HL-60 (cell line): ENCODE results near the gene PHIP.

ENCODE experiments used
- CTCF ChIP-seq: IDR thresholded peaks from one replicate; pipeline ENCODE4 v1.5.1; 2011; ENCODE audit warnings: low read length, control low read depth, inconsistent platforms; ENCODE audit not compliant: insufficient read depth
- GABPA ChIP-seq: IDR thresholded peaks from 2 replicates; pipeline ENCODE4 v1.6.1; 2012; ENCODE audit warnings: low read depth

- TF ChIP-seq CTCF (no peak), GABPA (no peak)
These were observed 16.9 kb upstream of the PHIP start for GRCh38 chr6:79094938-79095337.
